HUES64 (cell line): Measurements from ENCODE around the gene FHL3.
A peak's percentile ranks its signal among the peaks of the same experiment; 100 is the strongest.
"Not testable (repeated sequence)": the region's sequence is repeated elsewhere in the genome, so short reads cannot be mapped to it uniquely, and the experiment has no call there.

Experiments
- H3K27ac ChIP-seq: 2 replicates; pipeline ENCODE4 v1.7.0; 2013; ENCODE audit warnings: low read depth, low read length, inconsistent platforms
- H3K27me3 ChIP-seq: 2 replicates; pipeline ENCODE4 v1.6.1; 2013; ENCODE audit warnings: mild to moderate bottlenecking, low read length; ENCODE audit not compliant: insufficient read depth
- H3K36me3 ChIP-seq: 2 replicates; pipeline ENCODE4 v1.6.1; 2013; ENCODE audit warnings: mild to moderate bottlenecking, low read length; ENCODE audit not compliant: insufficient read depth
- H3K4me1 ChIP-seq: 2 replicates; pipeline ENCODE4 v1.6.1; 2013; ENCODE audit warnings: mild to moderate bottlenecking, low read length, moderate library complexity; ENCODE audit not compliant: insufficient read depth
- H3K4me3 ChIP-seq: 2 replicates; pipeline ENCODE4 v1.5.1; 2013; ENCODE audit warnings: mild to moderate bottlenecking, low read length, moderate library complexity
- H3K9ac ChIP-seq: 2 replicates; pipeline ENCODE4 v1.6.1; 2013; ENCODE audit warnings: mild to moderate bottlenecking, low read depth, low read length
- H3K9me3 ChIP-seq: 2 replicates; pipeline ENCODE4 v1.6.1; 2013; ENCODE audit warnings: low read depth, low read length; ENCODE audit not compliant: insufficient read depth
- WGBS: fragments of 150-250, 120-280 bp; methylation state at CpG from one replicate; pipeline ENCODE4 v1.1.7; 2013; ENCODE audit warnings: missing lambda C conversion rate; 5-methylcytosine and 5-hydroxymethylcytosine counted together

The FHL3 gene

DNA sequence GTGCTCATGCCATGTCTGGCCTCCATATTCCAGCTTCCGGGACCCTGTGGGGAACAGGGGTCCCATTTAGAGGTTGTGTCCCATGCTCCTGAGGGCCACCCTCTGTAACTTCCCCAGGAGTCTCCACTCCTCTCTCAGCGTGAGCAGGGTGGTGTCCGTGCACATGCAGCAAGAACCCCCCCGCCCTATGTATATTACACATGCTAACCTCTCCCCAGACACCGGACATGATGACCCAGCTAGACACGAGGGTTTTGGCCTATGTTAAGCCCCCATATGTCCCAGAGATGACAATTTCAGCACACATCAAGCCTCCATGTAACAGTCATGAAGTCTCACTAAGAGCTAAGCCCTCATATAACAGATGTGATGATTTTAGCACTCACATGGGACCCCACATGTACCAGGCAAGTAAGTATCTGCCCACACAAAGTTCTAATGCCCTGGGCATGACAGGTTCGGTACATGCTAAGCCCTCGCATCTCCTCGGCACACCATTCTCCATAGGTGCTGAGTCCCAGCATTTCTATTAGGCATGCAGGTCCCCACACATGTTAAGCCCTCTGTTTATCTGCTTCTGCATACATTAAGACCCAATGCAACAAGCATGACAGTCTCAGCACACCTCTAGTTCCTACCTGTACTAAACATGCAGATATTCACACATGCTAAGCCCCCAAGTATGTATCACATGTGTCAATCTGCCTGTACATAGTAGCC is 7.1 kb downstream of the FHL3 start:
- Histone ChIP-seq H3K9ac (no peak overlapping the region), H3K36me3 (peaks cover 33% of the 10 kb centered on the region), H3K27ac (no peak overlapping the region), H3K4me3 (no peak overlapping the region), H3K4me1 (peaks cover 37% of the 10 kb centered on the region), H3K9me3 (no peaks in the 10 kb centered on the region), H3K27me3 (no peaks in the 10 kb centered on the region)
- 95% methylated on average over 9 of the region's 9 CpGs for WGBS

DNA sequence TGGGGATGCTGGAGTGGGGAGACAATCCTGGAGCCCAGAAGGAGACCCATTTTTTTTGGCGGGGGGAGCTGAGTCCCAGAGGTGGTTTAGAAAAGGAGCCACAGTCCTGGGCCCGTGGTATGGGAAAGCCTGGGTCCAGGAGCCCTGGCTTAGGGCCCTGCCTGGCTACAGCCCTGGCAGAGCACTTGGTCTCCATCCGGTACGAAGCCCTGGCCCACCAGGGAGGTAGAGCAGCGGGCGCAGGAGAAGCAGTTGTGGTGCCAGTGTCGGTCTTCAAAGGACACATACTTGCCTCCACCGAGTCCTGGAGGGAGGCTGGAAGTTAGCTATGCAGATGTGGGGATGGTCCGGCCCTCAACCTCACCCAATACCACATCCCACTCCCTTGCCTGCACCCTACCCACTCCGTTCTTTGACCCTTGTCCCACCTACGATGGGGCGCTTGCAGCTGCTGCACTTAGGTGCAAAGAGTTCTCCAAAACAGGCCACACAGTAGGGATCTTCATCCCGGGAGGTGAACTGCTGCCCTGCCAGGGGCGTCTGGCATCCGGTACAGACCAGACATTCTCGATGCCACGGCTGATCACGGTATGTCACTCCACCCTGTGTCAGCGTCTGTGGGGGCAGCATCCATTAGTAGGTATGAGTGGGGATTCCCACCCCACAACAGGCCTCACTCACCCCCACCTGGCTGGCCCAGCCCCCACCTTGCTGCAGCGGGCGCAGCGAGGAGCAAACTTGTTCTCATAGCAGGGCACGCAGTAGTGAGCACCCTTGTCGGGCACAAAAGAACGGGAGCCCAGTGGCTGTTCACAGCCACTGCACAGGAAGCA is 7.8 kb downstream of the FHL3 start:
- Histone ChIP-seq H3K9me3 (no peaks in the 10 kb centered on the region), H3K4me1 (peaks cover 37% of the 10 kb centered on the region), H3K9ac (no peak overlapping the region), H3K27me3 (no peaks in the 10 kb centered on the region), H3K27ac (no peak overlapping the region), H3K4me3 (no peak overlapping the region), H3K36me3 (peaks cover 33% of the 10 kb centered on the region)
- WGBS, result 92% methylated on average over 24 of the region's 25 CpGs

DNA sequence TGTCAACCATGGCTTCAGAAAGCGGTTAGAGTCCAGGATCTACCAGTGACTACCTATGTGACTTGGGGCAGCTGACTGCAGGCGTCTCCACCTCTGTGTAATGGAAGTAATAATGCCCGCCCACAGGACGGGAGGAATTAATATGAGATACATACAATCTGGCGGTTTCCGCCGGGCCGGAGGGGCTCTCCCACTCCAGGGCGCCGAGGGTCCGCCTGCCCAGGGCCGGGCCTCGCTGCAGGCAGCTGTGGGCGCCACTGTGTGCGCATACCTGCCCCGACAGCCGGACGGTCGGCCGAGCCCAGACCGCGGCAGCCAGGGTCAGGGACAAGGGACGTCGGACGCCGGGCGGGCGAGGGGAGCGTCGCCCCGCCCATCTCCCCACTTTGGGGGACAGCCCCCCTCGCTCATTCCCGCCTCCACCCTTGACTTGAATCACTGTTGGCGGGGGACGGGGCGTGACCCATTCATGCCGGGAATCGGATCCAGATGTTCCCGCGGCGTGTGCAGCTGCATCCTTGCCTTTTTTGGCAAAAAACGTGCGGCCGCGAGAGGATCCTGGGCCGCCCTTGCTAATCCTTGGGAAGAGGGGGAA is 9.5 kb downstream of the FHL3 start:
- no peaks in the 10 kb centered on the region for H3K27me3 ChIP-seq
- H3K4me3 ChIP-seq, result peak overlapping the region; percentile 51
- H3K4me1 ChIP-seq, result peaks cover 27% of the 10 kb centered on the region
- 94% methylated on average over 46 of the region's 46 CpGs for WGBS
- H3K9me3 ChIP-seq, result no peaks in the 10 kb centered on the region
- peak overlapping the region; percentile 80 for H3K27ac ChIP-seq
- peak overlapping the region; percentile 75 for H3K9ac ChIP-seq
- peaks cover 33% of the 10 kb centered on the region for H3K36me3 ChIP-seq

DNA sequence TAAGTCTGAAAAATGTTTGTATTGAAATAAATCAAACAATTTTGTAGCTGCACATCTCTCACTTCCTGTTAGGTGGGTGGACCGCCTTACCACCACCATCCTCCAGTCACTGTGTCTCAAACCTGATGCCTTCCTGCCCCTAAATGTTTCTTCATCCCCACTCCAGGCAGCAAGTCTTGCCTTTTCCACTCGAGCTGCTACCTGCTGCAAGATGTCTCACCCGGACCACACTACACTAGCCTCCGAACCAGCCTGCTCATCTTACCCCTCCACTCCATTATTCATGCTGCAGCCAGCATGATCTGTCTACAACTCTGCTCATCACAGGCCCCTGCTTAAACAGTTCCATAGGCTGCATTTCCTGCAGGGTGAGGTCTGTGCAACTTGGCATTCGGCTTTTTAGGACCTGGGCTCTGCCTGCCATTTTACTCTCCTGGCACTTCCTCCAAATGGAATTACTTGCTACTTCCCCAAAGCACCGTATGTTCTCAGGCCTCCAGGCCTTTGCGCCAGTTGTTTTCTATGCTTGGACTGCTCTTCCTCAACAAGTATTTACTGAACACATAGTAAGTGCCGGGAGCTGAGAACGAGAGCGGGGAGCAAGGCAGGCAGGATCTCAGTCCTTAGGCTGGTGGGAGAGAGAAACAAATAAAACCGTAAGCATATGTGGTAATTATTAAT is 10.3 kb downstream of the FHL3 start:
- Histone ChIP-seq H3K4me3 (peak overlapping the region; percentile 51), H3K9me3 (no peaks in the 10 kb centered on the region), H3K27me3 (no peaks in the 10 kb centered on the region), H3K9ac (peak overlapping the region; percentile 75; the same call in 1 of the 2 replicates), H3K4me1 (peaks cover 19% of the 10 kb centered on the region), H3K36me3 (peaks cover 33% of the 10 kb centered on the region), H3K27ac (peak overlapping the region; percentile 25; the same call in 1 of the 2 replicates)
- WGBS, result 93% methylated on average over 11 of the region's 11 CpGs

DNA sequence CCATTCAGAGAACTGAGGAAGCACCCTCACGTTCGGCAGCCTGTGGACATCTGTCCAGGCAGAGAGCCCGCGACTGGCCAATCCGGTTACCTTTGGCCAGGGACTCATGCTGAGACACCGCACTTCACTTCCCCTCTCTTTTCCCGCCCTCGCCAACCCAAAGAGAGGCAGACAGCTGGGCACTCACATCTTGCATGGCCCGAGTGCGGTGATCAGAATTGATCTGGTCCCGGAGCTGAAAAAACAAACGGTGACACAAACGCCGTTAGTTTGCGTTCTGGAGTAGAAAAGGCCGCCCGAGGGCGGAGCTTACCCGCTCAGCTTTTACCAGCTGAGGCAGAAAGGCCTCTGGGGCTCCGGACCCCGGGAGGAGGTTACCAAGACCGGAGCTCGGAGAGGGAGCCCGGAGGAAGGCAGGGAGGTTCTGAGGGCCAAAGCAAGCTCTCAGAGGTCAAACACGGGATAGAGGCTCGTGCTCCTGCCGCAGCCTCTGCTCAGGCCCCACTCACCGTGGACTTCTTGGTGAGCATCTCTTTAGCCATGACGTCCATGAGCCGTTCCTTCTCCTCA is 15.9 kb downstream of the FHL3 start:
- H3K4me3 ChIP-seq, result peak overlapping the region; percentile 87

DNA sequence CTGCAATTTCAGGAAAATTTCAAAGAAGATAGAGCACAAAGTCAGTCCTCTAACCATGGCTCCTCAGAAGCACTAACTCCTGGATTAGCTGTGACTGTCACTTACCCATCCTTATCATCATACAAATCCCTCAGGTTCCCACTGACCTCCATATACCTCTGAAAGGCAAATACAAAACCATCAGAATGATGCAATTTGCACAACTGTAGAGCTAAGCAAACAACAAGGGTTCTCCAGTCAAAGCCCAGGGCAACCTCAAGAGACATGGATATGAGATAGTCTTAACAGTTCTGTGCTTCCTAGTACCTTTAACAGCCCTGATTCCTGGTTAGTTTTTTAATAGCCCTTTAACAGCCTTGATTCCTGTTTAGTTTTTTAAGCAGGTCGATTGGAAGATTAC is 17.6 kb downstream of the FHL3 start:
- no peak overlapping the region for H3K4me3 ChIP-seq
- H3K9ac ChIP-seq, result no peak overlapping the region
- WGBS, result 87% methylated on average over 1 of the region's 1 CpG
- peaks cover 59% of the 10 kb centered on the region for H3K36me3 ChIP-seq
- H3K4me1 ChIP-seq, result peaks cover 5% of the 10 kb centered on the region; the same call in 1 of the 2 replicates
- H3K27ac ChIP-seq, result no peak overlapping the region
- no peaks in the 10 kb centered on the region for H3K27me3 ChIP-seq
- H3K9me3 ChIP-seq, result no peaks in the 10 kb centered on the region

More for the DNA sequence above, 15.9 kb downstream of the FHL3 start:
- peak overlapping the region; percentile 73 for H3K27ac ChIP-seq
- H3K9ac ChIP-seq, result peak overlapping the region; percentile 88
- H3K36me3 ChIP-seq, result peaks cover 42% of the 10 kb centered on the region
- H3K9me3 ChIP-seq, result no peaks in the 10 kb centered on the region
- under 1% methylated on average over 30 of the region's 30 CpGs for WGBS
- peaks cover 5% of the 10 kb centered on the region; the same call in 1 of the 2 replicates for H3K4me1 ChIP-seq
- no peaks in the 10 kb centered on the region for H3K27me3 ChIP-seq

DNA sequence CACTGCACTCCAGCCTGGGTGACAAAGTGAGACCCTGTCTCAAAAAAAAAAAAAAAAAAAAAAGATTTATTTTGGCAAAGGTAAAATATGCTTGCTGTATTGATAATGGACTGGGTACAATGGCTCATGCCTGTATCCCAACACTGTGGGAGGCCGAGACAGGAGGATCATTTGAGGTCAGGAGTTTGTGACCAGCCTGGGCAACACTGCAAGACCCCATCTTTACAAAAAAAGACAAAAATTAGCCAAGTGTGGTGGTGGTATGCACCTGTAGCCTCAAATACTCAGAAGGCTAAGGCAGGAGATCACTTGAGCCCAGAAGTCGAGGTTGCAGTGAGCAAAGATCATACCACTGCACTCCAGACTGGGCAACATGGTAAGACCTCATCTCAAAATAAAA is 21.8 kb downstream of the FHL3 start:
- Histone ChIP-seq H3K27me3 (no peaks in the 10 kb centered on the region), H3K4me3 (no peak overlapping the region), H3K36me3 (peaks cover 100% of the 10 kb centered on the region), H3K9ac (no peak overlapping the region), H3K27ac (no peak overlapping the region), H3K4me1 (peaks cover 3% of the 10 kb centered on the region; the same call in 1 of the 2 replicates), H3K9me3 (no peaks in the 10 kb centered on the region)
- WGBS, result 91% methylated on average over 2 of the region's 2 CpGs

DNA sequence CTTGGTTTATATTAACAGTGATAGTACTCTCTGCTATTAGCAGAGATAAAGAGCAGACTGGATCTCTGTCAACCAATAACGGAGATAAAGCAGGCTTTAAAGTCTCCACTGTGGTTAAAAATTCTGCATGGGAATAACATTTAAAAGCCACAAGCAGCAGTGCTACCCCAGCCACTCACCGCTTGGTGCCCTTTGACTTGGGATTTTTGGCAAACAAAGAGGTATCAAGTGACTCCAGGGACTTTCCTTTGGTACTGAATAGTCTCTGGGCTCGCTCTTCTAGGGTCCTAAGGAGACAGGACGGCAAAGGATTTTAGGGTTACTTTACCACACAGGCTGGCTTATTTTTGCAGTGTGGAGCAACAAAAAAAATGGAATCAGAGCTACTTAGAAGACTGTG is 26.8 kb downstream of the FHL3 start:
- Histone ChIP-seq H3K4me3 (no peak overlapping the region), H3K27me3 (no peaks in the 10 kb centered on the region), H3K27ac (no peak overlapping the region), H3K36me3 (peaks cover 97% of the 10 kb centered on the region), H3K9me3 (no peaks in the 10 kb centered on the region), H3K4me1 (no peaks in the 10 kb centered on the region), H3K9ac (no peak overlapping the region)
- 92% methylated on average over 4 of the region's 4 CpGs for WGBS

DNA sequence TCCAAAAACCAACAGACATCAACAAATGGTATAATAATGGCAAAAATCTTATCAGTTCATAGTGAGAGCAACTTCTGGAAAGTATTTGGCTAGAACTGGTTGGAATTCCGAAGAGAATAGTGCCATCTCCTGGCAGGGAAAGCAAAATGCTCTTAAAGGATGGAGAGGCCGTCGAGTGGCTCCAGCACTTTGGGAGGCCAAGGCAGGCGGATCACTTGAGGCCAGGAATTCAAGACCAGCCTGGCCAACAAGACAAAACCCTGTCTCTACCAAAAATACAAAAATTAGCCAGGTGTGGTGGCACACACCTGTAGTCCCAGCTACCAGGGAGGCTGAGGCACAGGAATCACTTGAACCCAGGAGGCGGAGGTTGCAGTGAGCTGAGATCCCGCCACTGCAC is 30.2 kb downstream of the FHL3 start:
- 79% methylated on average over 6 of the region's 6 CpGs for WGBS

DNA sequence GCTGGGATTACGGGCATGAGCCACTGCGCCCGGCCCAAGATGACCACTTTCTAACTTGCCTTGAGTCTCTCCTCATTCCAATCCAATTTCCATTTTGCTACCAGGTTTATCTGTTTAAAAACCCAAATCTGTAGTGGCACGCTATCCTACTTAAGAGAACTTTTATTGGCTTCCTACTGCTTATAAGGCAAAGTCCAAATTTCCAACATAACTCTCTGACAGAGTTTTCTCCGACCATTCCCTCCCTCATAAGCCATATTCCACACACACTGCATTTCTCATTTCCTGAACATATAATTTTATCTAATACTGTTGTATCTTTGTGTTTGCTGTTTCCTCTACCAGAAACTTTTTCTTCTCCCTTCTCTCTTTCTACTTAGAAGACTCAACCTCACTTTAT is 30.7 kb downstream of the FHL3 start:
- Histone ChIP-seq H3K4me1 (no peaks in the 10 kb centered on the region), H3K4me3 (no peak overlapping the region), H3K9me3 (no peaks in the 10 kb centered on the region), H3K27ac (no peak overlapping the region), H3K27me3 (no peaks in the 10 kb centered on the region), H3K9ac (no peak overlapping the region), H3K36me3 (peaks cover 71% of the 10 kb centered on the region)
- WGBS, result 97% methylated on average over 5 of the region's 5 CpGs

More for the DNA sequence above, 30.2 kb downstream of the FHL3 start:
- not testable (repeated sequence) for H3K4me3 ChIP-seq, H3K4me1 ChIP-seq, H3K9ac ChIP-seq, H3K9me3 ChIP-seq, H3K27me3 ChIP-seq, H3K27ac ChIP-seq
- peaks cover 71% of the 10 kb centered on the region for H3K36me3 ChIP-seq
